NCI-H1930 (cell line): ENCODE results near the gene UNK.
A peak's percentile ranks its signal among the peaks of the same experiment; 100 is the strongest.

Experiments used
- DNase-seq, 2 experiments: peaks; one replicate each; lab custom pipeline; 2025; lab: John Stamatoyannopoulos, UW

Gene UNK, protein sequence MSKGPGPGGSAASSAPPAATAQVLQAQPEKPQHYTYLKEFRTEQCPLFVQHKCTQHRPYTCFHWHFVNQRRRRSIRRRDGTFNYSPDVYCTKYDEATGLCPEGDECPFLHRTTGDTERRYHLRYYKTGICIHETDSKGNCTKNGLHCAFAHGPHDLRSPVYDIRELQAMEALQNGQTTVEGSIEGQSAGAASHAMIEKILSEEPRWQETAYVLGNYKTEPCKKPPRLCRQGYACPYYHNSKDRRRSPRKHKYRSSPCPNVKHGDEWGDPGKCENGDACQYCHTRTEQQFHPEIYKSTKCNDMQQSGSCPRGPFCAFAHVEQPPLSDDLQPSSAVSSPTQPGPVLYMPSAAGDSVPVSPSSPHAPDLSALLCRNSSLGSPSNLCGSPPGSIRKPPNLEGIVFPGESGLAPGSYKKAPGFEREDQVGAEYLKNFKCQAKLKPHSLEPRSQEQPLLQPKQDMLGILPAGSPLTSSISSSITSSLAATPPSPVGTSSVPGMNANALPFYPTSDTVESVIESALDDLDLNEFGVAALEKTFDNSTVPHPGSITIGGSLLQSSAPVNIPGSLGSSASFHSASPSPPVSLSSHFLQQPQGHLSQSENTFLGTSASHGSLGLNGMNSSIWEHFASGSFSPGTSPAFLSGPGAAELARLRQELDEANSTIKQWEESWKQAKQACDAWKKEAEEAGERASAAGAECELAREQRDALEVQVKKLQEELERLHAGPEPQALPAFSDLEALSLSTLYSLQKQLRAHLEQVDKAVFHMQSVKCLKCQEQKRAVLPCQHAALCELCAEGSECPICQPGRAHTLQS

GRCh38 chr17:75784473-75785015, at the start of gene UNK:
Gene UNK (plus strand): TSS chr17:75784806. CDS start chr17:75784881, 75 bp downstream.
- peak; percentile 99 for DNase-seq

DNA sequence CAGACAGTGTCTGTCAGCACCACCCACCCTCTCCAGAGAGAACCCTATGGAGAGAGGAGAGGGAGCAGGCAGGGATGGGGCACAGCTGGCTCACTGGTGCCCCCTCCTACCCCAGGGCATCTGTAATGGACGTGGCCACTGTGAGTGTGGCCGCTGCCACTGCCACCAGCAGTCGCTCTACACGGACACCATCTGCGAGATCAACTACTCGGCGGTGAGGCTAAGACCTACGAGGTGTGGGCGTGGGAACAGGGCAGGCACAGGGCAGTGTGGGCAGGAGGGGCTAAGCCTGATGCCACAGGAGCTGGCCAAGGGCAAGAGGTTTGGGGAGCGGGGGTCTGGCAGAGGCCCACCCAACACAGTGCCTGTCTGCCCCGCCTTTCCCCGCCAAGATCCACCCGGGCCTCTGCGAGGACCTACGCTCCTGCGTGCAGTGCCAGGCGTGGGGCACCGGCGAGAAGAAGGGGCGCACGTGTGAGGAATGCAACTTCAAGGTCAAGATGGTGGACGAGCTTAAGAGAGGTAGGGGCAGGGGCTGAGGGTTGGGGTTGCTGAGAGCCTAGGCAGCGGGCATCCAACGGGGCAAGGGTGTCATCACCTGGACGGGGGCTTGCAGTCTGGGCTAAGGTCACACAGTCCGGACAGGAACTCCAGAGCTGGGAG, 48.3 kb upstream of the UNK start:
- DNase-seq: no peak

- no peak for DNase-seq
Measured at GRCh38 chr17:75737133-75737962, 47.3 kb upstream of the UNK start.

DNA sequence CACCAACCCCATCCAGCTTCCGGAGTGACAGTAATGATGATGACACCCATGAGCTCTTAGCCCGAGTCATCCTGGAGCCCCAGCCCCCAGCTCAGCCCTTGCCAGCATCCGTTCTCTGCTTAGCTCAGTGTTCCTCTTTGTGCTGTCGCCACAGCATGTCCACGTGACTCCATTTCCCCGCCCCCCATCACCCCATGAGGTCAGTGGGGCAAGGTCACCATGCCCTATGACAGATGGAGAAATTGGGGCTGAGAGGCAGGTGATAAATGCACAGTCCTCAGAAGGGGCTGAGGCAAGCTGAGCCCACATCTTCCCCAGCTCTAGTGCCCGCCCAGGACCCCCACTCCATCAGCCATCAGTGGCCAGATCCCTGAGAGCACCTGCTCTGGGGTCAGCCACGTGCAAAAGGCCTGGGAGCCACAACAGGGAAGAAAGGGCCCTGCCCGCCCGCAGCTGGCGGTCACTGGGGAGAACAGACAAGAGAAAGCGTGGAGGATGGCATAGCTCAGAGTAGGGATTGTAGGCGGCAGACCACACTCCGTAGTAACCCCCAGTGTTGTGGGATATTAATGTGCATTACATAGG, 46.3 kb upstream of the UNK start:
- DNase-seq: no peak

DNA sequence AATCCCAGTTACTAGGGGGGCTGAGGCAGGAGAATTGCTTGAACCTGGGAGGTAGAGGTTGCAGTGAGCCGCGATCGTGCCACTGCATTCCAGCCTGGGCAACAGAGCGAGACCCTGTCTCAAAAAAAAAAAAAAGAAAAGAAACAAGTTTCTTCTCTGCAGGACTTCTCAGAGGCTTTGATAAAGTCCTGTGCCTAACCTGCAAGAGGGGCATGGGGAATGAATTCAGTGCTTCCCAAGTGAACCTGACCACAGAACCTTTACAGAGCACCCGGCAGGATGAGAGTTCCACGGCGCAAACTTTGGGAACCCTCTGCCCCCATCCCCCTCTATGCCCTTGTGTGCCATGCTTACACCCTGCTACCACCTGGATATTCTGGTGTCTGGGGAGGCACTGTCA, 45.4 kb upstream of the UNK start:
- no peak for DNase-seq

GRCh38 chr17:75739801-75740200, 44.8 kb upstream of the UNK start:
- no peak for DNase-seq

DNA sequence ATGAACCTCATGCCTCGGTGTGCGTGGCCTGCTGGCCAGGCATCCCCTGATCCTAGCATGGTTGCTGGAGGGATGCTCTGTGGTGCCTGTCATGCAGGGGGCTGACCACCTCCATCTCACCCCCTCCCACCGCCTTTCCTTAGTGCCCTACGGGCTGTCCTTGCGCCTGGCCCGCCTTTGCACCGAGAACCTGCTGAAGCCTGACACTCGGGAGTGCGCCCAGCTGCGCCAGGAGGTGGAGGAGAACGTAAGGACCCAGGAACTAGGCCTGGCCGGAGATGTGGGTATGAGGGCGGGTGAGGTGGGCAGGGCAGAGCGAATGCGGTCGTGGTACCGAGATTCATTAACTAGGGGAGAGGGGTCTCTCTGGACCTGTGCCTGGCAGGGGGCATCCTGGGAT, 44.4 kb upstream of the UNK start:
- no peak for DNase-seq

- DNase-seq: no peak
Measured at GRCh38 chr17:75740631-75741077, 44.0 kb upstream of the UNK start.

GRCh38 chr17:75742337-75742736, 42.3 kb upstream of the UNK start:
- DNase-seq: no peak

- DNase-seq: no peak
Measured at GRCh38 chr17:75743625-75744206, 40.9 kb upstream of the UNK start.

GRCh38 chr17:75748706-75749105, 35.9 kb upstream of the UNK start:
- no peak for DNase-seq

DNA sequence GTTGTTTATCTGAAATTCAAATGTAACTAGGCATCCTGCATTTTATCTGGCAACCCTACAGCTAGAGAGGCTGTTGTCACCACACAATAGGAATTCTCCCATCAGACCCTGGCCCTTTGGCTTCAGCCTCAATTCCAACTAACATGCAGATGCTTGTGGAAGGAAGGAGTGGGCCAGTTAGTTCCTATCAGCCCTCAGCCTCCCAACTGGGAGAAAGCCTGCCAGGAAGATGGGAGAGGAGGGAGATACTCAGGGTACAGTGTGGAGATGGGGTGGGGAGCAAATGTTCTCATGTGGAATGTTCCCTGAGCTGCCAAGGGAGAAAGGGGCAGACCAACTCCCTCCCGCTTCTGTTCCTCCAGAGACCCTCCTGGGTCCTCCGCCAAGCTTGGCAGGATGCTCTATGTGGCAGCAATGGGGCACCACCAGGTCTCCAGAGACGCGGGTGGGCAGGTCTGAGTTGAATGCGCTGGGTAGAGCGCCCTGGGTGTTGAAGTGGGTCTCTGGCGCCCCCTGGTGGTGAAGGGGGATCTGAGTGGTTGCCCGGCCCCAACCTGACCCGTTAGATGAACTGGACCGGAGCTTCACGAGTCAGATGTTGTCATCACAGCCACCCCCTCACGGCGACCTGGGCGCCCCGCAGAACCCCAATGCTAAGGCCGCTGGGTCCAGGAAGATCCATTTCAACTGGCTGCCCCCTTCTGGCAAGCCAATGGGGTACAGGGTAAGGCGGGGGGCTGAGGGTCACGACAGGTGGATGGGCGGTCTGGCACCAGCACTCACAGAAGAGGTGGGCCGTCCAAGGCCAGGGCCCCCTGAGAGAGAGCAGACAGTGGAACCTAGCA, 34.8 kb upstream of the UNK start:
- peak; percentile 72 to 90 for DNase-seq

DNA sequence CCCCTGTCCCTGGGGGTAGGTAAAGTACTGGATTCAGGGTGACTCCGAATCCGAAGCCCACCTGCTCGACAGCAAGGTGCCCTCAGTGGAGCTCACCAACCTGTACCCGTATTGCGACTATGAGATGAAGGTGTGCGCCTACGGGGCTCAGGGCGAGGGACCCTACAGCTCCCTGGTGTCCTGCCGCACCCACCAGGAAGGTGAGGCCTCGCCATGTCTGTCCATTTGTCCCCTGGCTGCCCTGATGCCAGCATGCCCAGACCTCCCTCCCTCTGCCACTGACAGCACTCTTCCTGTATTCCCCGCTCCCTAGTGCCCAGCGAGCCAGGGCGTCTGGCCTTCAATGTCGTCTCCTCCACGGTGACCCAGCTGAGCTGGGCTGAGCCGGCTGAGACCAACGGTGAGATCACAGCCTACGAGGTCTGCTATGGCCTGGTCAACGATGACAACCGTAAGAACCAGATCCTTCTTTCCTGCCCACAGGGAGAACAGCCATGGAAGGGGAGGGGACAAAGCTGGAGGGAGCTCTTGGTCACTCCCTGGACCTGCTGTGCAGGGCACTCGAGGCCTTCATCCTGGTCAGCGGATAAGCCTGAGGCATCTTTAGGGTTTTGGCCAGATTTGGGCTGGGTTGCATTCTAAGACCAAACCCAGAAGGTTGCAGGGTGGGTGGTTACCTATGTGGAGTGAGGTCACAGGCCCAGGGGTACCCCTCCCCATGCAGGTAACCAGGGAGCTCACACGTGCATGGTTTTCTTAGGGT, 33.8 kb upstream of the UNK start:
- DNase-seq: no peak

- no peak for DNase-seq
Measured at GRCh38 chr17:75751676-75752404, 32.8 kb upstream of the UNK start.

- no peak for DNase-seq
Measured at GRCh38 chr17:75752405-75752709, 32.2 kb upstream of the UNK start.

DNA sequence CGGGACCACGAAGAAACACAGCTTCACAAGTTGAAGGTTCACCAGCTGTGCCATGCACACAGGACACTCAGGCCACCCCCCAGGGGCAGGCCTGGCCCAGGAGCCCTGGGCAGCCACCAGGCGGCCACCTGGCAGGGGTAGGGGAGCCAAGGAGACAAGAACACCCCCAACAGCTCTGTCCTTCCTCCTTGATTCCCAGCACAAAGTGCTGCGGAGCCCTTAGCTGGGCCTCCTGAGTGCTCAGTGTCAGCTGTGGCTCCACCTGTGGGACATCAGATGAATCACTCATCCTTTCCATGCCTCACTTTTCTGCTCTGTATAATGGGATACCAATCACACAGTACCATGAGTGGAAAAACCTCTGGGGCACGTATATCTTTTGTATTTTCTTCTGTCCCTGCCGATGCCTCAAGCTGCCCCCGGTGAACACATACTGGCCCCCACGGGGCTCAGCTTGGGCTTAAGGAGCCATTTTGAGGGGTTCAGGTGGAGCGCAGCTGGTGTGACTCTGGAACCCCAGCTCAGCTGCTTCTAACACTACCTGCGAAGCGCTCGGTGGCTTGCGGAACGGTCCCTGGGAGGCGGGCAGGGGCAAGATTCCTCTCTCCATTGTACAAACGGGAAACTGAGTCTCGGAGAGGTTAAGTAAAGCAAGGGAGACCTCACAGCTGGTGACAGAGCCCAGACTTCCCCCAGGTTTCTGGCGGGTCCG, 31.6 kb upstream of the UNK start:
- peak in 1 of 2 experiments; percentile 17 for DNase-seq

DNA sequence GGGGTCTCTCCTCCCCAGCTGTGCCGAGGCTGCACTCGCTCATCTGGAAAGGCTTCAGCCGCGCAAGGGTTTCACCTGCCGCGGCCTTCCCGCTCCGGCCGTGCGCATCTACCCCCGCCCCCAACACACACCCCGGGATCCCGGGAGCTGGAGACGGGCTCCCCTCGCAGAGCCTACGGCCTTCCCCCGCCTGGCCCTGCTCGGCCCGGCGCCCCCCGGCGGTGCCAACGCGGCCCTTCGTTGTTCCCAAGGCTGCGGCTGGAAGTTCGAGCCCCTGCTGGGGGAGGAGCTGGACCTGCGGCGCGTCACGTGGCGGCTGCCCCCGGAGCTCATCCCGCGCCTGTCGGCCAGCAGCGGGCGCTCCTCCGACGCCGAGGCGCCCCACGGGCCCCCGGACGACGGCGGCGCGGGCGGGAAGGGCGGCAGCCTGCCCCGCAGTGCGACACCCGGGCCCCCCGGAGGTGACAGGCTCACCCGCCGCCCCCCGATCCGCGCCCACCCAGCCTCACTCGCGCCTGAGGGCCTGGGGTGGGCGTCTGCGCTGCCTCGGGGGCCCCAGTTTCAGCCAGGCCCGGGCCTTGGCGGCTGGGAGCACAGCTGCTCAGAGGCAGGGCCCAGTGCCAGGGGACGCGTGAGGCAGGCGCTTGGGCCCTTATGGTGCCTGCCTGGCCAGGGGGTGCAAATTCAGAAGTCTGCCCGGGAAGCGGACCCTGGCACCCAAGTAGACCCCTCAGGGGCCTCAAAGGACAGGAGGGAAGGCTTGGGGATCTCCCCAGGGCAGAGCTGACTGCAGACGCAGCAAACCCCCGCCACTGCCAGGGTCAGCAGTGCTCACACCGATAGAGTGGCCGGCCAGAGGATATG, 30.9 kb upstream of the UNK start:
- DNase-seq: peak; percentile 85 to 86
